NCI-H82 treated with DMSO at 0.1 percent for 48 hours (cell line): Measurements from ENCODE around the gene RBM45.
"Not testable (repeated sequence)": the region's sequence is repeated elsewhere in the genome, so short reads cannot be mapped to it uniquely, and the experiment has no call there.

Source experiments
- DNase-seq: peaks from one replicate; lab custom pipeline; 2025; ENCODE audit not compliant: unreplicated experiment; lab: John Stamatoyannopoulos, UW

RBM45 gene

GRCh38 chr2:178112202-178113152, at the start of gene RBM45:
Gene RBM45, plus strand, starts transcription at chr2:178112437. Its CDS starts 110 bp downstream, at chr2:178112547.
- peak; percentile 74 for DNase-seq

GRCh38 chr2:178066324-178066723, 45.9 kb upstream of the RBM45 start:
- DNase-seq: no peak

GRCh38 chr2:178066890-178067669, 45.2 kb upstream of the RBM45 start:
- no peak for DNase-seq

- no peak for DNase-seq
Measured at GRCh38 chr2:178068823-178069454, 43.3 kb upstream of the RBM45 start.

GRCh38 chr2:178069551-178069950, 42.7 kb upstream of the RBM45 start:
- no peak for DNase-seq

- DNase-seq: no peak
Measured at GRCh38 chr2:178070824-178071223, 41.4 kb upstream of the RBM45 start.

- no peak for DNase-seq
Measured at GRCh38 chr2:178072000-178072382, 40.2 kb upstream of the RBM45 start.

GRCh38 chr2:178072383-178073301, 39.6 kb upstream of the RBM45 start, which contains the start of gene PDE11A:
Gene PDE11A, minus strand, starts transcription at chr2:178072777. Its CDS starts 340 bp downstream, at chr2:178072437.
- DNase-seq: peak; percentile 80

- no peak for DNase-seq
Measured at GRCh38 chr2:178074123-178075005, 37.9 kb upstream of the RBM45 start.

GRCh38 chr2:178075006-178075326, 37.3 kb upstream of the RBM45 start:
- no peak for DNase-seq

- DNase-seq: no peak
Measured at GRCh38 chr2:178076130-178076529, 36.1 kb upstream of the RBM45 start.

- not testable (repeated sequence) for DNase-seq
Measured at GRCh38 chr2:178079279-178079678, 33.0 kb upstream of the RBM45 start.

GRCh38 chr2:178082408-178083045, 29.7 kb upstream of the RBM45 start:
- no peak for DNase-seq

- no peak for DNase-seq
Measured at GRCh38 chr2:178084273-178084672, 28.0 kb upstream of the RBM45 start.

- DNase-seq: no peak
Measured at GRCh38 chr2:178088774-178089270, 23.4 kb upstream of the RBM45 start.

- DNase-seq: no peak
Measured at GRCh38 chr2:178093471-178093870, 18.8 kb upstream of the RBM45 start.

GRCh38 chr2:178101321-178102079, 10.7 kb upstream of the RBM45 start:
- DNase-seq: no peak

- DNase-seq: no peak
Measured at GRCh38 chr2:178105566-178105965, 6.7 kb upstream of the RBM45 start.
